HG03060 (cell line): ENCODE data around the gene GRM4.

ENCODE experiments used
- ATAC-seq: cut with Tn5 transposase; IDR thresholded peaks from one replicate; pipeline ENCODE4 v1.9.1; 2021; ENCODE audit warnings: low read depth, moderate number of reproducible peaks; ENCODE audit not compliant: unreplicated experiment

The GRM4 gene

DNA sequence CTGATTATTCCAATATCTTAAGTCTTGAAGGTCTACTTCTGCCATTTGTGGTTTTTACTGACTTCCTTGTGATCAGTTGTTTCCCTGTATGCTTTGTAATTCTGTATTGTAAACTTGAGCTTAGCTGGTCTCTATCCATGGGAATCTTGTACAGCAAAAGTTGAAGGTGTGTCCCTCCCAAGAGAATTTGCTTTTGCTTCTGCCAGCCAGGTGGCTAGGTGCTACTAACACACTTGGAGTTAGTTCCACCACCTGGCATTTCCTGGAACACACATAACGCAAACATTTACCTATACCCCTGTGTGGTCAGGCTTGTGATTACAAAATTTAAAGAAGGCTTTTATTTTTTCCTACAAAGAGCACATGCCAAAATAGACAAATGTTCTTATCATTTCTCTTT, 141.2 kb downstream of the GRM4 start:
- no peak for ATAC-seq

- ATAC-seq = no peak
Observed at GRCh38 chr6:34003962-34004361, 141.9 kb downstream of the GRM4 start.

DNA sequence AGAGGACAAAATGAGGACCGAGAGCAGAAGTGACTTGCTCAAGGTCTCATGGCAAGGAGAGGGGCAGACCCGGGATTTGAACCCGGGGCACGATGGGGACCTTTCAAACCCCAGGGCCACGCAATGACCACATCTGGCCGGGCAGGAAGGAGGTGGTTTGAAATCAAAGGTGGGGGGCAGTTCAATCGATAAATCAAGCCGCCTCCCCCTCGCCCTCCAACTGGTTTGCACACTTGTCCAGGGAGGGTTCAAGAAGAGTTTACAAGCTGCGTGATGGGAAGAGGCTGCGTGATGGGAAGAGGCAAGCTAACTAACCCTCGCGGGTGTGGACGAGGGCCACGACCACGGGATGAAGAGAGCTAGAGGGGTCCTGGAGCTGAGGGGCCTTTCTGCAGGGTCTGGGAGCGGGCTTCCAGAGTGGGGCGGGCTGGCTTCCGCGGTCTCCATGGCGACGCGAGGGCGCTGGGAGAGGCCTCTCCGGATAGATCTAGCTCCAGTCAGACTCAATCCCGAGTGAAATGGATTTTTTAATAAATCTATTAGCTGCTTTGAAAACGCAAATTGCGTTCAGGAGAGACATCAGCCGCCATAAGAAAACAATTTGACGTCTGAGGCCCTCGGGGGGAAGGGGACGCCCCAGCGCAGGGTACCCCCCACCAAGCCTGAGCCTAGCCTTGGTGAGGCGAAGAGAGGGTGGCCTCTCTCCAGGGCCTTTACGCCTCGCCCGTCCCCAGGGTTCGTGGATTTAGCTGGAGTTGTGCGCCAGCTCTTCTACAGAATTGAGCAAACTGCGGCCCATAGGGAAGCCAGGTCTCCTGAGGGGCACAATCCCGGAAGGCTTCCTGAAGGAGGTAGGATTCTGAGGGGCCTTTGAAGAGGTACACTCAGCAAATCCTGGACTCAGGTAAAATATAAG, 143.9 kb downstream of the GRM4 start:
- no peak for ATAC-seq

- ATAC-seq = no peak
Observed at GRCh38 chr6:34000281-34000680, 145.6 kb downstream of the GRM4 start.

DNA sequence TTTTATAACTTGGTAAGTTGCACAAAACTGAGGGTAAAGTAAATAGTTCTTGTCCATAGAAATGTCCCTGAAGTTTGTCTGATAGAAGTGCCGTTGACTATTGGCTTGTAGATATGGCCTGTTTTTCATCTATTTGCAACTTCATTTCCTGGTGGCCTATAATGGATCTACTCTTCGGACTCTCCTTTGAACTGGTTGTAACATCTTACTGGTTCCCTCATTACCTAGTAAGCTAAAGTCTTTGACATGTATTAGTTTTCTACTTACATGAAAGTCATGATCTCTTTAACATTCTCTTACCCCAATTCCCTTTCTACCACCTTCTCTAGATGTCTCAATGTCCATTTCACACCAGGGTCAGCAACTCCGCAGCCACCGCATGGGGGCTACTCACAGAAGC, 146.3 kb downstream of the GRM4 start:
- no peak for ATAC-seq

GRCh38 chr6:33998660-33999059, 147.2 kb downstream of the GRM4 start:
- ATAC-seq = no peak

- no peak for ATAC-seq
Observed at GRCh38 chr6:33997265-33997664, 148.6 kb downstream of the GRM4 start.

GRCh38 chr6:33996120-33996475, 149.8 kb downstream of the GRM4 start:
- ATAC-seq = no peak

- no peak for ATAC-seq
Observed at GRCh38 chr6:33995309-33996119, 150.4 kb downstream of the GRM4 start.

- ATAC-seq = no peak
Observed at GRCh38 chr6:33994472-33995308, 151.2 kb downstream of the GRM4 start.

- ATAC-seq = no peak
Observed at GRCh38 chr6:33993653-33994471, 152.0 kb downstream of the GRM4 start.

DNA sequence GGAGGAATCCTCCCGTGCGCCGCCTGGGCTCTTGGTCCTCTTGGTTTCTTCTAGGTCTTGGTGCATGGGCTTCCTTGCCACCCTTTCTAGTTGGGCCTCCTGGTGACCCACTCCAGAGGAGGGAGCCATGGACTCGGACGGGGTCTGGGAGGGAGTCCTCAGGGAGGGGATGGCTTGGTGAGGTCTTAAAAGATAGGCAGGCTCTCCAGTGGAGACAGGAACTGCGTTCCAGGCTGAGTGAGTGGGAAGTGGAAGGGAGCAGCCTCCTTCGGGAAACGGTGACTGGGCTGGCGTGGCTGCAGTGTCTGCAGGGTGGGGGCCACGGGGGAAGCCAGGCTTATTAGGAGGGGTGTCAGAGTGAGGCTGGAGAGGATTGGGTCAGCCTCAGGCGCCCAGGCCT, 152.8 kb downstream of the GRM4 start:
- no peak for ATAC-seq

DNA sequence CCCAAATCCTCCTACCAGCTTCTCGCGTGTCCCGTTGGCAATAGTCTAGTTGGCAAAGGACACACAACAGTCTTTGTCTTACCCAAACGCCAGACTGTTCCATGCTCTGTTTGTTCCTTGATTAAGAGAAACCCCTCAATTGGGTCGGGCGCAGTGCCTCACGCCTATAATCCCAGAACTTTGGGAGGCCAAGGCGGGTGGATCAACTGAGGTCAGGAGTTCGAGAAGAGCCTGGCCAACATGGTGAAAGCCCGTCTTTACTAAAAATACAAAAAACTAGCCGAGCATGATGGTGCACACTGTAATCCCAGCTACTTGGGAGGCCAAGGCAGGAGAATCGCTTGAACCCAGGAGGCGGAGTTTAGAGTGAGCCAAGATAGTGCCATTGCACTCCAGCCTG, 153.7 kb downstream of the GRM4 start:
- no peak for ATAC-seq

DNA sequence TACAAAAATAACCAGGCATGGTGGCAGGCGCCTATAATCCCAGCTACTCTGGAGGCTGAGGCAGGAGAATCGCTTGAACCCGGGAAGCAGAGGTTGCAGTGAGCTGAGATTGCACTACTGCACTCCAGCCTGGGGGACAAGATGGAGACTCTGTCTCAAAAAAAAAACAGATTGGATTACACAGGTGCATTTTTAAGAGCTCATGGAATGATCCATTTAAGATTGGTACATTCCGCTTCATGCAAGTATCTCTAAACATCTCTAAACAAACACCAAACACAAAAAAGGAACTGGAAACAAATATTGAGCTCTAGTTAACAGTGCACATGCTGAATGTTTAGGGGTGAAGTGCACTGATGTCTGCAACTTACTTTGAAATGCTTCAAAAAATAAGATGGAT, 154.3 kb downstream of the GRM4 start:
- no peak for ATAC-seq

- ATAC-seq = no peak
Observed at GRCh38 chr6:33990061-33990541, 155.8 kb downstream of the GRM4 start.

GRCh38 chr6:33989016-33989854, 156.7 kb downstream of the GRM4 start:
- no peak for ATAC-seq

DNA sequence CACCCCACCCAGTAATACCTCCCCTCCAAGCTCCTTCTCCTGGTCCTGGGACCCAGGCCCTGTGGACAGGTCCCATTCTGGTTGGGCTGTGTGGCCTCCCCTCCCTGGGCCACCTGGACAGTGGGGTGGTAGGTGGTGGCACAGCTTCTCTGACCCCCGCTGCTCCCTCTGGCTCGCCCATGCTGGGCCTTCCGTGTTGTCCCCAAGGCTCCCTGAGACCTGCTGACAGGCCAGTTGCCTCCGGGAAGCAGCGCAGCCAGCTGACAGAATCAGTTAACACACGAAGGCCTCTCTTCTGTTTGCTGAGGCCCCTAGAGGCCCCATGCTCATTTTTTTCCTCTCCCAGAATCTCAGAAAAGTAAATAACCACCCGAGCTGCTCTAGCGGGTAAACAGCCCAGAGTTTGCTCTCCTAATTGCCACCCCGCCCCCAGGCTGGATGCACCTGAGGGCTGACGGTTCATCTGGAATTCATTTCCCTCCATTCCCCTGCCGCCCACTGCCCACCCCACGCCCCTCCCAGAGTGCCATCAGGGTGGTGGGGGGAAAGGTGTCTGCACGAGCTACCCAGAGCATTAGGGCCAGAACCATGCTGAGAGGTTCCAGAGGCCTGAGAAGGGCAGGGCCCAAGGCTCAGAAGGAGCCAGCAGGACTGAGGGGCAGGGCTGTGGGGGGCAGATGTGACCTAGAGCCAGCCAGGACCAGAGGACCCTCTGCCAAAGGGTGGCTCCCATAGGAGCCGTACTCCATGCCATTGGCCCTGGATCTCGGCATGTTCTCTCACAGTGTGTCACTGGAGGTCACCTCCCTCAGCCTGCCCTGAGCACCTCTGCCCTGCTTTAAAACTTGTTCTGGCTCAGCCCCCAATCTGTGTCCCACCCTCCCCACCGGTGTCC, 157.5 kb downstream of the GRM4 start:
- no peak for ATAC-seq

- no peak for ATAC-seq
Observed at GRCh38 chr6:33987531-33988021, 158.3 kb downstream of the GRM4 start.
